Measurements from ENCODE around the gene SIL1.

- TF ChIP-seq CTCF (IDR thresholded peaks at IDR 0.05) (no peak), POLR2A (IDR thresholded peaks at IDR 0.05) (no peak), POLR2AphosphoS5 (IDR thresholded peaks at IDR 0.05) (peak in 1 of 4 donors; percentile 11)
These were observed 263.2 kb downstream of the SIL1 start for GRCh38 chr5:138934971-138935370.
